DOHH2 (cell line): ENCODE measurements around the gene EPHB1.

Source experiments
- H3F3A ChIP-seq: fragments of 200-600 bp; sonication (generic), shearing (Covaris generic); 2 replicates; pipeline ENCODE4 v1.6.0; 2016; ENCODE audit warnings: antibody characterized with exemption, mild to moderate bottlenecking; ENCODE audit not compliant: control insufficient read depth, insufficient read depth
- H3K27ac ChIP-seq: fragments of 200-600 bp; sonication (generic); 2 replicates; pipeline ENCODE4 v1.5.1; 2014; ENCODE audit warnings: low read depth, mild to moderate bottlenecking, low read length, moderate library complexity
- H3K27me3 ChIP-seq: fragments of 200-600 bp; sonication (generic); 2 replicates; pipeline ENCODE4 v1.6.1; 2014; ENCODE audit warnings: mild to moderate bottlenecking, low read length, mixed read lengths; ENCODE audit not compliant: control insufficient read depth
- H3K36me3 ChIP-seq: fragments of 200-600 bp; sonication (generic); 2 replicates; pipeline ENCODE4 v1.6.1; 2014; ENCODE audit warnings: mild to moderate bottlenecking, low read length, moderate library complexity, mixed read lengths; ENCODE audit not compliant: control insufficient read depth
- H3K4me1 ChIP-seq: fragments of 200-600 bp; sonication (generic); 2 replicates; pipeline ENCODE4 v1.6.1; 2014; ENCODE audit warnings: mild to moderate bottlenecking, low read length, mixed read lengths; ENCODE audit not compliant: control insufficient read depth
- H3K4me2 ChIP-seq: fragments of 200-600 bp; sonication (generic); 2 replicates; pipeline ENCODE4 v1.6.0; 2014; ENCODE audit warnings: mild to moderate bottlenecking, low read length, moderate library complexity
- H3K4me3 ChIP-seq: fragments of 200-600 bp; sonication (generic); 2 replicates; pipeline ENCODE4 v1.5.1; 2014; ENCODE audit warnings: mild to moderate bottlenecking, low read length, mixed read lengths
- H3K79me2 ChIP-seq: fragments of 200-600 bp; sonication (generic); 2 replicates; pipeline ENCODE4 v1.6.1; 2014; ENCODE audit warnings: mild to moderate bottlenecking, low read length, mixed read lengths; ENCODE audit not compliant: control insufficient read depth
- H3K9me2 ChIP-seq: fragments of 200-600 bp; sonication (generic); replicated peaks from 2 replicates; pipeline ENCODE4 v1.6.1; 2014; ENCODE audit warnings: mild to moderate bottlenecking, low read length, mixed read lengths; ENCODE audit not compliant: control insufficient read depth
- H3K9me3 ChIP-seq: fragments of 200-600 bp; sonication (generic); 2 replicates; pipeline ENCODE4 v1.6.1; 2014; ENCODE audit warnings: antibody characterized with exemption, low read length, mixed read lengths; ENCODE audit not compliant: control insufficient read depth, insufficient read depth
- H4K20me1 ChIP-seq: fragments of 200-600 bp; sonication (generic); 2 replicates; pipeline ENCODE4 v1.6.0; 2014; ENCODE audit warnings: low read depth, mild to moderate bottlenecking, antibody characterized with exemption, low read length, moderate library complexity; ENCODE audit not compliant: control insufficient read depth, insufficient read depth
- EZH2phosphoT487 ChIP-seq: fragments of 200-600 bp; sonication (generic); IDR thresholded peaks from 2 replicates; pipeline ENCODE4 v1.6.1; 2017; ENCODE audit warnings: borderline replicate concordance, mild to moderate bottlenecking, antibody characterized with exemption, low read length, moderate library complexity, mixed read lengths
- TF ChIP-seq, protein P1 (sequence below): fragments of 200-600 bp; sonication (generic); IDR thresholded peaks from one replicate; pipeline ENCODE4 v1.5.1; 2014; ENCODE audit warnings: antibody characterized with exemption, mild to moderate bottlenecking, low read depth, low read length; ENCODE audit not compliant: poor library complexity, severe bottlenecking

Gene EPHB1

GRCh38 chr3:134886991-134887390, 91.9 kb downstream of the EPHB1 start:
- H3F3A ChIP-seq = no peaks in the 10 kb centered on the region
- H3K9me3 ChIP-seq = no peaks in the 10 kb centered on the region
- H3K27me3 ChIP-seq = 0 out of 2 replicates have a peak, but pooled peaks cover 4% of the 10 kb centered on the region
- no peaks in the 10 kb centered on the region for H3K9me2 ChIP-seq
- H3K4me1 ChIP-seq = peaks cover 5% of the 10 kb centered on the region; the same call in 1 of the 2 replicates
- TF ChIP-seq, protein P1, sequence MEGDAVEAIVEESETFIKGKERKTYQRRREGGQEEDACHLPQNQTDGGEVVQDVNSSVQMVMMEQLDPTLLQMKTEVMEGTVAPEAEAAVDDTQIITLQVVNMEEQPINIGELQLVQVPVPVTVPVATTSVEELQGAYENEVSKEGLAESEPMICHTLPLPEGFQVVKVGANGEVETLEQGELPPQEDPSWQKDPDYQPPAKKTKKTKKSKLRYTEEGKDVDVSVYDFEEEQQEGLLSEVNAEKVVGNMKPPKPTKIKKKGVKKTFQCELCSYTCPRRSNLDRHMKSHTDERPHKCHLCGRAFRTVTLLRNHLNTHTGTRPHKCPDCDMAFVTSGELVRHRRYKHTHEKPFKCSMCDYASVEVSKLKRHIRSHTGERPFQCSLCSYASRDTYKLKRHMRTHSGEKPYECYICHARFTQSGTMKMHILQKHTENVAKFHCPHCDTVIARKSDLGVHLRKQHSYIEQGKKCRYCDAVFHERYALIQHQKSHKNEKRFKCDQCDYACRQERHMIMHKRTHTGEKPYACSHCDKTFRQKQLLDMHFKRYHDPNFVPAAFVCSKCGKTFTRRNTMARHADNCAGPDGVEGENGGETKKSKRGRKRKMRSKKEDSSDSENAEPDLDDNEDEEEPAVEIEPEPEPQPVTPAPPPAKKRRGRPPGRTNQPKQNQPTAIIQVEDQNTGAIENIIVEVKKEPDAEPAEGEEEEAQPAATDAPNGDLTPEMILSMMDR = no peak
- TF ChIP-seq EZH2phosphoT487 = no peak
- no peaks in the 10 kb centered on the region for H3K79me2 ChIP-seq
- no peaks in the 10 kb centered on the region for H4K20me1 ChIP-seq
- H3K4me3 ChIP-seq = no peak overlapping the region
- no peaks in the 10 kb centered on the region for H3K36me3 ChIP-seq
- no peak overlapping the region for H3K4me2 ChIP-seq
- no peak overlapping the region for H3K27ac ChIP-seq

GRCh38 chr3:134887536-134887935, 92.5 kb downstream of the EPHB1 start:
- H3K27ac ChIP-seq = no peak overlapping the region
- H3K79me2 ChIP-seq = no peaks in the 10 kb centered on the region
- H3K4me2 ChIP-seq = no peak overlapping the region

GRCh38 chr3:134892326-134892725, 97.3 kb downstream of the EPHB1 start:
- Histone ChIP-seq H3K9me3 (no peaks in the 10 kb centered on the region), H3K79me2 (no peaks in the 10 kb centered on the region), H3K9me2 (no peaks in the 10 kb centered on the region), H3K36me3 (no peaks in the 10 kb centered on the region), H3K4me3 (no peak overlapping the region), H3K27ac (no peak overlapping the region), H3K27me3 (0 out of 2 replicates have a peak, but pooled peaks cover 4% of the 10 kb centered on the region), H3F3A (no peaks in the 10 kb centered on the region), H3K4me2 (no peak overlapping the region), H3K4me1 (peaks cover 3% of the 10 kb centered on the region; the same call in 1 of the 2 replicates), H4K20me1 (no peaks in the 10 kb centered on the region)
- TF ChIP-seq, protein P1 = no peak
- no peak for TF ChIP-seq EZH2phosphoT487

More at GRCh38 chr3:134887536-134887935, 92.5 kb downstream of the EPHB1 start:
- Histone ChIP-seq H3K4me3 (no peak overlapping the region), H3K9me3 (no peaks in the 10 kb centered on the region), H3K27me3 (0 out of 2 replicates have a peak, but pooled peaks cover 4% of the 10 kb centered on the region), H3F3A (no peaks in the 10 kb centered on the region), H3K4me1 (peaks cover 5% of the 10 kb centered on the region; the same call in 1 of the 2 replicates), H3K9me2 (no peaks in the 10 kb centered on the region), H3K36me3 (no peaks in the 10 kb centered on the region), H4K20me1 (no peaks in the 10 kb centered on the region)
- TF ChIP-seq EZH2phosphoT487 = no peak
- TF ChIP-seq, protein P1 = no peak

DNA sequence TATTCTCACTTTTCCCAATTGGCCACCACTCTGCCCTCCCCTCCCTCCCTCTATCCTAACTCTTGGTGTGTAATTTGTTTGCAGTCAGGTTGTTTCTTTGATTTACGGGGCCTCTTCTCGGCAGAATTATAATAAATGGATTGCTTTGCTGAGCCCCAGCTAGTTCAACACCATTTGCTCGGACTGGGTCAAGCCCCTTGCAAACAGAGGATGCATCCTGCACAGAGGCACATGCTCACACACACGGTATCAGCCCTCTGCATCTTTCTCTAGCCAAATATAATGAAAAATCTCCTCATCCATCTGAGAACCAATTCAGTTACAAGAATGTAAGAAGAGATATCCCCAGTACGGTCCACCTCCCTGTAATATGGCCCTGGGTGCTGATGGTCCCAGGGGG, 97.7 kb downstream of the EPHB1 start:
- TF ChIP-seq, protein P1 = no peak
- TF ChIP-seq EZH2phosphoT487 = no peak
- H3F3A ChIP-seq = no peaks in the 10 kb centered on the region
- H3K27ac ChIP-seq = no peak overlapping the region
- H4K20me1 ChIP-seq = no peaks in the 10 kb centered on the region
- H3K79me2 ChIP-seq = no peaks in the 10 kb centered on the region
- no peak overlapping the region for H3K4me3 ChIP-seq
- no peak overlapping the region for H3K4me2 ChIP-seq
- no peaks in the 10 kb centered on the region for H3K9me2 ChIP-seq
- H3K9me3 ChIP-seq = no peaks in the 10 kb centered on the region
- H3K4me1 ChIP-seq = no peaks in the 10 kb centered on the region
- no peaks in the 10 kb centered on the region for H3K36me3 ChIP-seq
- 0 out of 2 replicates have a peak, but pooled peaks cover 3% of the 10 kb centered on the region for H3K27me3 ChIP-seq
